Suprapubic skin (tissue), 4 donors: Measurements from ENCODE around the gene PANX2. TPM values are rescaled to one million over a fixed set of nuclear protein-coding genes. Genes with fewer than 3 reads are reported as not detected.
"Not testable (repeated sequence)": the region's sequence is repeated elsewhere in the genome, so short reads cannot be mapped to it uniquely, and the experiment has no call there.

Source experiments
- DNase-seq, 2 donors: peaks; one replicate each; pipeline ENCODE4 v3.0.0-alpha.2; 2019; ENCODE audit warnings: low spot score in 2 of 2
- H3K27ac ChIP-seq: fragments of 200-600 bp; sonication (generic); one replicate; pipeline ENCODE4 v1.5.1; 2019
- H3K27me3 ChIP-seq: fragments of 200-600 bp; sonication (generic); one replicate; pipeline ENCODE4 v1.5.1; 2019
- H3K36me3 ChIP-seq: fragments of 200-600 bp; sonication (generic); one replicate; pipeline ENCODE4 v1.5.1; 2019
- H3K4me1 ChIP-seq: fragments of 200-600 bp; sonication (generic); one replicate; pipeline ENCODE4 v1.5.1; 2019
- H3K4me3 ChIP-seq: fragments of 200-600 bp; sonication (generic); one replicate; pipeline ENCODE4 v1.5.1; 2019; ENCODE audit warnings: mild to moderate bottlenecking
- H3K9me3 ChIP-seq: fragments of 200-600 bp; sonication (generic); one replicate; pipeline ENCODE4 v1.5.1; 2019
- EP300 ChIP-seq: sonication (generic); formaldehyde crosslinking; IDR thresholded peaks from one replicate; pipeline ENCODE4 v1.6.1; 2017; ENCODE audit warnings: antibody characterized with exemption
- POLR2A ChIP-seq, 2 donors: fragments of 450-650 bp; IDR thresholded peaks; one replicate each; pipeline ENCODE4 v1.6.1; 2017; ENCODE audit warnings: antibody characterized with exemption in 2 of 2, mild to moderate bottlenecking in 2 of 2, moderate library complexity in 2 of 2
- POLR2AphosphoS5 ChIP-seq, 3 donors: sonication (generic); formaldehyde crosslinking; IDR thresholded peaks; one replicate each; pipeline ENCODE4 v1.6.1; 2017; ENCODE audit warnings: antibody characterized with exemption in 3 of 3
- WGBS: methylation state at CpG from one replicate; pipeline ENCODE4 v1.1.5; 2018; 5-methylcytosine and 5-hydroxymethylcytosine counted together
- total RNA-seq, 4 donors: library from RNA; depleted of rRNA; stranded (reverse); fragments of >200 nt; gene quantifications; one replicate each; pipeline ENCODE4 v1.1.0, GENCODE V29; 2016
- TF ChIP-seq, protein P1 (sequence below), 2 donors: fragments of 200-600 bp in 1 of 2; fragments of 450-650 bp in 1 of 2; sonication (generic) in 1 of 2; IDR thresholded peaks; one replicate each; pipeline ENCODE4 v1.5.1; 2016 to 2019; ENCODE audit warnings: antibody characterized with exemption in 2 of 2, mild to moderate bottlenecking in 1 of 2, moderate library complexity in 1 of 2

The PANX2 gene
- total RNA-seq, 4 donors from 2014 or later = 1.2 to 2.8 (median 2.2) TPM

DNA sequence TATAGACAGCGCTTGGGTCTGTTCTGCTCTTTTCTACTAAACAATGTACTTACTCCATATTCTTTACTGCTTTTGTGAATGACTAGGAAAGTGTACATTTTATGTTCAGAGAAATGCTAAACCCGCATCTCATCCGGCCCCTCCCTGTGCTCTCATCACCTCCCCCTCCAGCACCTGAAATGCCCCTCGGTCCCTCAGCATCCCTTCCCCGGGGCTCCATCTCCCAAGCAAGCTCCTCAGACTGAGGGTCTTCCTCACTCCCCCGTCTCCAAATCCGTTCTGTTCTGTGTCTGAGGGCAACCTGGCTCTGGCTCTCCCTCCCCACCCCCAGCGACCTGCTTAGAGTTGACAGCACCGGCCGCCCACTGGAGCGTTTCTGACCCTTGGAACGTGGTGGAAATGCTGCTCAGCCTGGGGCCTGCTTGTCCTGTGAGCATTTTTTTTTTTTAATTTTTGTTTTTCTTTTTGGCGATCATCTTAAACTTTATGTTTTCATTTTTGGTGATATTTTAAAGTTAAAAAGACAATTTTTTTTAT, 31.7 kb downstream of the PANX2 start:
- peaks cover 39% of the 10 kb centered on the region for H3K4me1 ChIP-seq
- no peaks in the 10 kb centered on the region for H3K9me3 ChIP-seq
- WGBS = 71% methylated on average over 13 of the region's 13 CpGs
- TF ChIP-seq, protein P1, sequence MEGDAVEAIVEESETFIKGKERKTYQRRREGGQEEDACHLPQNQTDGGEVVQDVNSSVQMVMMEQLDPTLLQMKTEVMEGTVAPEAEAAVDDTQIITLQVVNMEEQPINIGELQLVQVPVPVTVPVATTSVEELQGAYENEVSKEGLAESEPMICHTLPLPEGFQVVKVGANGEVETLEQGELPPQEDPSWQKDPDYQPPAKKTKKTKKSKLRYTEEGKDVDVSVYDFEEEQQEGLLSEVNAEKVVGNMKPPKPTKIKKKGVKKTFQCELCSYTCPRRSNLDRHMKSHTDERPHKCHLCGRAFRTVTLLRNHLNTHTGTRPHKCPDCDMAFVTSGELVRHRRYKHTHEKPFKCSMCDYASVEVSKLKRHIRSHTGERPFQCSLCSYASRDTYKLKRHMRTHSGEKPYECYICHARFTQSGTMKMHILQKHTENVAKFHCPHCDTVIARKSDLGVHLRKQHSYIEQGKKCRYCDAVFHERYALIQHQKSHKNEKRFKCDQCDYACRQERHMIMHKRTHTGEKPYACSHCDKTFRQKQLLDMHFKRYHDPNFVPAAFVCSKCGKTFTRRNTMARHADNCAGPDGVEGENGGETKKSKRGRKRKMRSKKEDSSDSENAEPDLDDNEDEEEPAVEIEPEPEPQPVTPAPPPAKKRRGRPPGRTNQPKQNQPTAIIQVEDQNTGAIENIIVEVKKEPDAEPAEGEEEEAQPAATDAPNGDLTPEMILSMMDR (IDR thresholded peaks at IDR 0.05) = no peak
- peak overlapping the region; percentile 86 for H3K4me3 ChIP-seq
- no peak for DNase-seq
- H3K27me3 ChIP-seq = no peaks in the 10 kb centered on the region
- no peak overlapping the region for H3K27ac ChIP-seq
- H3K36me3 ChIP-seq = peaks cover 32% of the 10 kb centered on the region

DNA sequence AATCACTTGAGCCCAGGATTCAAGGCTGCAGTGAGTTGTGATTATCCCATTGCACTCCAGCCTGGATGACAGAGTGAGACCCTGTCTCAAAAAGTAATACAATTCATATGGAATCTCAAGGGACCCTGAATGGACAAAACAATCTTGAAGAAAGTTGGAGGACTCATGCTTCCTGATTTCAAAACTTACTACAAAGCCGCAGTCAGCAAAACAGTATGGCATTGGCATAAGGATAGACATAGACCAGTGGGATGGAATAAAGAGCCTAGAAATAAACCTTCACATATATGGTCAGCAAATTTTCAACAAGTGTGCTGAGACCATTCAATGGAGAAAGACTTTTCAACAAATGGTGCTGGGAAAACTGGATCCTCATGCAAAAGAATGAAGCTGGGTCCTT, 32.8 kb downstream of the PANX2 start:
- Histone ChIP-seq H3K27ac (no peak overlapping the region), H3K36me3 (peaks cover 29% of the 10 kb centered on the region), H3K27me3 (no peaks in the 10 kb centered on the region), H3K4me1 (peaks cover 39% of the 10 kb centered on the region), H3K9me3 (no peaks in the 10 kb centered on the region), H3K4me3 (no peak overlapping the region)
- TF ChIP-seq POLR2A (IDR thresholded peaks at IDR 0.05) (no peak), POLR2AphosphoS5 (IDR thresholded peaks at IDR 0.05) (no peak), EP300 (no peak)
- TF ChIP-seq, protein P1 (IDR thresholded peaks at IDR 0.05) = no peak
- no peak for DNase-seq
- WGBS = 100% methylated on average over 1 of the region's 1 CpG

DNA sequence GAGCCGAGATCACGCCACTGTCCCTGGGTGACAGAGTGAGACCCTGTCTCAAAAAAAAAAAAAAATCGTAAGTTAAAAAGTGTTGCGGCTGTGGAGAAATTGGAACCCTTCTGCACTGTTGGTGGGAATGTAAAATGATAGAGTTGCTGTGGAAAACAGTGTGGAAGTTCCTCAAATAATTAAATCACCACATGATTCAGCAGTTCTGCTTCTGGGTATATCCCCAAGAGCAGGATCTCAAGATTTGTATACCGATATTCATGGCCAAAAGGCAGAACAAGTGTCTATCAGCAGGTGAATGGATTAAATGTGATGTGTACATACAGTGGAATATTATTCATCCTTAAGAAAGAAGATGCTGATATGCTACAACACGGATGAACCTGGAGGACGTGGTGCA, 34.0 kb downstream of the PANX2 start:
- no peaks in the 10 kb centered on the region for H3K9me3 ChIP-seq
- TF ChIP-seq, protein P1 (IDR thresholded peaks at IDR 0.05) = no peak
- no peak for TF ChIP-seq EP300
- peaks cover 40% of the 10 kb centered on the region for H3K4me1 ChIP-seq

DNA sequence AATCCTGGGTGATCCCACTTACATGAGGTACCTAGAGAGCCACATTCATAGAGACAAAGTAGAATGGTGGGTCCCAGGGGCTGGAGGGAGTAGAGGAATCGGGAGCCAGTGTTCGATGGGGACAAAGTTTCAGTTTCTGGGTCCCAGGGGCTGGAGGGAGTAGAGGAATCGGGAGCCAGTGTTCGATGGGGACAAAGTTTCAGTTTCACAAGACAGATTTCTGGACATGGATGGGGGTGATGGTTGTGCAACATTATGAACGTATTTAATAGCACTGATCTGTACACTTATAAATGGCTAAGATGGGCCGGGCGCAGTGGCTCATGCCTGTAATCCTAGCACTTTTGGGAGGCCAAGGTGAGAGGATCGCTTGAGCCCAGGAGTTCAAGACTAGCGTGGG, 34.5 kb downstream of the PANX2 start:
- not testable (repeated sequence) for H3K27ac ChIP-seq, DNase-seq
- WGBS = 90% methylated on average over 9 of the region's 9 CpGs

More for the DNA sequence above, 34.0 kb downstream of the PANX2 start:
- H3K27me3 ChIP-seq = no peaks in the 10 kb centered on the region
- H3K27ac ChIP-seq = no peak overlapping the region
- H3K36me3 ChIP-seq = peaks cover 32% of the 10 kb centered on the region
- WGBS = 95% methylated on average over 7 of the region's 7 CpGs
- DNase-seq = no peak
- no peak overlapping the region for H3K4me3 ChIP-seq

DNA sequence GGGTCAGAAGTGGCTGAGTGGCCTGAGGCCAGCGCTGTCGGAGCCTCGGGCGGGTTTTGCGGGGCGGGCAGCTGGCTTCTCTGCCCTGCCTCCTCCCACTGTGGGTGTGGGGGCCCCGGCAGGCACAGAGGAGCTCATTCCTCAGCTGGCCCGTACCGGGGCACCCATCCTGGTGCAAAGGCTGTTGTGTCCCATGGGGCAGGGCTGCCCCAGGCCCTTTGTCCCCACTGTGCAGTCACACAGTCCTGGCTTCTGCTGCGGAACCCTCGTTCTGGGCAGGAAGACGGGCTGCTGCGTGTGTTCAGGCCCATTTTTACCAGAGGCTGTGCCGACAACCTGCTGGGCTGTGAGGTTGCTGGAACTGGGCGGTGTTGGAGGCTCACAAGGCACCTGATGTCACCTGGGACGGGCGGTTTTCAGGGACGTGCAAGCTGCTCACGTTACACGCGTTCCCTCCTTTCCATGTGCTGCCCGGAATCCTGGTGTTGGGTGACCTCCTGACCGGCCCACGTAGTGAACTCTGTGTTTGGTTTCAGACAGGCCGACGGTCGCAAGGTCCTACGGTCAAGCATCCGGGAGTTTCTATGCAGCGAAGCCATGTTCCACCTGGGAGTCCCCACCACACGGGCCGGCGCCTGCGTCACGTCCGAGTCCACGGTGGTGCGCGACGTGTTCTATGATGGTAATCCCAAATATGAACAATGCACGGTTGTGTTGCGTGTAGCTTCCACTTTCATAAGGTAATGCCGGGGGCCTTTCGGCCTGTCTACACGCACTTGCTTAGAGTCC, 35.4 kb downstream of the PANX2 start:
- DNase-seq = no peak
- Histone ChIP-seq H3K27ac (no peak overlapping the region), H3K9me3 (no peaks in the 10 kb centered on the region), H3K36me3 (peaks cover 42% of the 10 kb centered on the region), H3K27me3 (no peaks in the 10 kb centered on the region), H3K4me1 (peaks cover 32% of the 10 kb centered on the region), H3K4me3 (no peak overlapping the region)
- WGBS = 92% methylated on average over 38 of the region's 45 CpGs
- TF ChIP-seq EP300 = no peak
- TF ChIP-seq POLR2AphosphoS5 (IDR thresholded peaks at IDR 0.05) = no peak
- TF ChIP-seq, protein P1 (IDR thresholded peaks at IDR 0.05) = no peak
- TF ChIP-seq POLR2A (IDR thresholded peaks at IDR 0.05) = no peak

More for the DNA sequence above, 34.5 kb downstream of the PANX2 start:
- Histone ChIP-seq H3K4me1 (peaks cover 37% of the 10 kb centered on the region), H3K36me3 (peaks cover 32% of the 10 kb centered on the region)
- not testable (repeated sequence) for H3K4me3 ChIP-seq, H3K27me3 ChIP-seq, H3K9me3 ChIP-seq
